Activated naive CD4-positive, alpha-beta T cell treated with anti-CD3 and anti-CD28 coated beads, Interleukin-2, amount 50 U/mL, for 16 hours (primary cell): ENCODE data around the gene CIT.

Source experiments
- DNase-seq: peaks from one replicate; pipeline ENCODE4 v3.0.0-alpha.2; 2020

CIT gene

GRCh38 chr12:119857041-119857591 lies 20.0 kb downstream of the CIT start:
- no peak for DNase-seq

DNA sequence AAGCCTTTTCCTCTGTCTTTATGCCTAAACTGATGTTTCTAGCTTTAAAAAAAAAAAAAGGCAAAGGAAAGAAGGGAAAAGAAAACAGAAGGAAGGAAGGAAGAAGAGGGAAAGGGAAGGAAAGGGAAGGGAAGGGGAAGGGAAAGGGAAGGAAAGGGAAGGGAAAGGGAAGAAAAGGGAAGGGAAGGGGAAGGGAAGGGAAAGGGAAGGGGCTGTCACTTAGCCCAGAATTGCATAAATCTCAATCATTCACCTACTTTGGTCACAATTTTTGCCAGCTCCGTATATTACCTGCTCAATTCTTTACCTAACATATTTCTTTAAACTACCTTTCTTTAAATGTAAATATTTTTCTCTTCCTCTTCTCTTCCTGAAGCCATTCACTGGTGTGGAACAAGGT lies 26.8 kb downstream of the CIT start:
- no peak for DNase-seq

DNA sequence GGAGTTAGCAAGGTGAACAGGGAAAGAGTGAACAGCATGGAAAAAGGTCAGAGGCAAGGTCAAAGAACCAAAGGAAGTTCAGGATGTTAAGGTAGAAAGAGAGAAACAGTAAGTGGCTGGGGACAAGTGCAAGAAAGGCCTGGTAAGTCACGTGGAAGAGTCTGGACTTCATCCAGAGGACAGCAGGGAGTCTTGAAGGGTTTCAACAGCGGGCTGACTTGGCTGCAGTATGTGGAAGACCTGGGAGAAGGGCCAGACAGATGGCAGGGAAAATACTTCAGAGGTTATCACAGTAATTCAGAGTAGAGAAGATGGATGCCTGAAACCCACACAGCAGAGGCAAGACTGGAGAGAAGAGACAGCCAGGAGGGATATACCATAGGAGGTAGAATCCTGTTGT lies 34.0 kb downstream of the CIT start:
- no peak for DNase-seq

- DNase-seq: no peak
Measured at GRCh38 chr12:119842380-119842779, 34.7 kb downstream of the CIT start.

GRCh38 chr12:119841433-119842210 lies 35.5 kb downstream of the CIT start:
- no peak for DNase-seq

GRCh38 chr12:119840582-119840981 lies 36.5 kb downstream of the CIT start:
- DNase-seq: no peak

GRCh38 chr12:119840168-119840567 lies 37.0 kb downstream of the CIT start:
- DNase-seq: no peak

- DNase-seq: no peak
Measured at GRCh38 chr12:119838826-119839600, 38.1 kb downstream of the CIT start.

- DNase-seq: no peak
Measured at GRCh38 chr12:119836781-119837180, 40.3 kb downstream of the CIT start.

GRCh38 chr12:119835068-119835467 lies 42.1 kb downstream of the CIT start:
- no peak for DNase-seq

DNA sequence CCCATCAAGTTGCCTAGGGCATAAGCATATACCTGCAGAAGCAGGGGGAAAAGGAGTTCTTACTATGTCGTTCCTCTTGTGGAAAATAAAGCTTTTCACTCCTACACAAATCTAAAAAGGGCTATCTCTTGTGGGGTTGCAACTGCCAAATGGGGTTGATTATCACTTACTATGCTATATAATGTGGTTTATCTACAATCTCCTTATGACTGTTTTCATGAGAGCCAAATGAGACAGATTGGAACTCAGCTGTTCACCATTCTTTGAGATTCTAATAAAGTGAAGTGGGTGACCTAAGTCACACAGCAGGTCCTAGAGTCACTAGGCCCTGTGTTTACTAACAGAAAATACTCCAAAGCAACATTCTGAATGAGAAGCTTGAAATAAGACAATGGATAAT lies 47.7 kb downstream of the CIT start:
- DNase-seq: no peak

GRCh38 chr12:119828300-119828699 lies 48.8 kb downstream of the CIT start:
- DNase-seq: no peak

DNA sequence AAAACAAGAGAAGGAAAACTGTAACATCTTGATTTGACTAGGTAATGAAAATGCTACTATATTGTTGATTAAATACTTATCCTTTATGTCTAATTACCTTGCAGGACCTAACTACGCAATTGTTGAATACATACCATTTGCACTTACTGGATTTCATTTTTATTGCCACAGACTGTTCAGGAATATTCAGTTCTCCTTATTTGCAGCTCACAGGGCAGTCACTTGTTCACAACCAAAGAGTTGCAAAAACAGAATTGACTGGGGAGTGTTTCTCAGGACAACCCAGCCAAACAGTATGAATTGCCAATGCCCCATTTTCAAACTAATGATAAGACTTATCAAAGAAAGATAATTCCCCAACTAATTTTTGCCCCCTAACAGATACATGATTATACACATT lies 49.4 kb downstream of the CIT start:
- DNase-seq: no peak

DNA sequence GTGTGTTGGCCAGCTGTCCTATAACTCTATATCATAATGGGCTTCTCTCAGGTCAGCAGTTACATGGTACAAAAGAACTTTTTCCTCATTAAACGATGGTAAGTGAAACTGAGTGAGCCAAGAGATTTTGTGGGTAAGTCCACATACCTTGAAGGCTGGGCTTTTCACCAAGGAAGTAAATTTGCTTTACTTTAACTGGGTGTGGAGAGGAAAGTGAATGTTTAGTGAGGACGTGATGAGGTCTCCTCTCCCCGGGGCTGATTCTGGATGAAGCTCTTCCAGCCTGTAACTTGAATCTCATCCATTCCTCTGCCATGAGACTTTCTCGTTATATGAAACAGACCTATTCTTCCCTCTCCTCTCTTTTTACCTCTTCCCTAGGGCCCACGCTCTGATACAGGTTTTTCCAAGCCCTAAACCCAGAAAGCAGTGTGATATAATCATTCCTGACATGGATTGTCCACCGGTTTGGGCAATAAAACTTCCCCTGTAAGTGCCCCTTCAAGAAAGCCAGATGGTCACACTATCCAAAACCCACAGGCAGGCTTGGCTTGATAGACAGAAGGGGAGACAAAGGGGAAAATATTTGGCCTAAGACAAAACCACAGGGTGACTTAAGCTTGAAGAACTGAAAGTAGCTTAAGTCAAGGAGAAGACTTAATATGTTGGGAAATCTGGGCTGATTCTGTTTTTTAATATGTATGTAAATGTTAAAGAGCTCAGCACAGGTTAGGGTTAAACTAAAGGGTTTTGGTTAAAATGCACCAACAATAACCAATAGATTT lies 50.3 kb downstream of the CIT start:
- no peak for DNase-seq

DNA sequence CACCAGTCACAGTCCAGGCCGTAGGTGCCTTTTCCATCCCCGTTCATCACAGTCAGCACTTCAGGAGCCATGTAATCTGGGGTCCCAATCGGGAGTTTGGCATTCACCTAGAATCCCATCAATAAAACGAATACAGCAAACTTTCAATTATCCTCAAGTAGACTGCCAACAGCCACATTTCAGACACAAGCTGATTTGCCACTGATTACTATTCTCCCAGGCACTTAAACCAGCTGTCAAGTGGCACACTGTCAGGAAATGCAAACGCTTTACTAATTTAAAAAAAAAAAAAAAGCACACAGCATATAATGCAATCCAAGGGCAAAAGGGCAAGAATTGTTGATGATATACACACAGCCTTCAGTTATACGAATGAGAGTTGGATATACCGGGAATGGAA lies 51.9 kb downstream of the CIT start:
- no peak for DNase-seq

DNA sequence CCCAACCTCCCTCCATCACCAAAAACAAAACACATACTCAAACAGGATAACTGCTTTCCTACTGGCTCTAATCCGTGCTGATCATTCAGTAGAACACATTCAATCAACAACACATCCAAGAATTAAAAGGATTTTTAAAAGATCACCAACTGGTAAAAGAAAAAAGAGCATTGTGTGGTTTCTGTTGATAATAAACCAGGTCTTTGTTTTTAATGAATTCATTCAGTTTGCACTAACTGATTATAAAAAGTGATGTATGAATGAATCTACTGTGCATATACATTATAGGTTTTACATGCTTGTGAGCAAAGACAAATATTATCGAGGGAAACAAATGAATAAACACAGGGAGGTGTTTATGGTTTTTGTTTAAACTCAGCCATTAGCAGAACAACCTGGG lies 55.1 kb downstream of the CIT start:
- DNase-seq: no peak

DNA sequence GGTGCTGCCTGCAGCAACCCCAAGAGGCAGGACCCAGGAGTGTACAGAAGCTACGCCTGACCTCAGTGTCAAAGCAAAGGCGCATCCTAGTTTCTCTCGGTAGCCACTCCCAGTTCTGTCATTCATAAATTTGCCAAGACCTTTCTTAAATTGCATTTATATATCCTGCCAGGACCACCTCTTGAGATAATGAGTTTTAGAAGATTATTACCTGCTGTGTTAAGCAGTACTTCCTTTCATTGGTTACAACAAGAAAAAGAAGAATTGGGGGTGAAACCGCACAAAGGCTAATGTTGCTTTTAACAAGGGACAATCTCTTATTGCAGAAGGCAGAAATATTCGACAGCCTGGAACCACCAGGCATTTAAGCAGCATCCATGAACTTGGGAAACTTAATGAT lies 57.8 kb downstream of the CIT start:
- no peak for DNase-seq

- no peak for DNase-seq
Measured at GRCh38 chr12:119817546-119818343, 59.4 kb downstream of the CIT start.

DNA sequence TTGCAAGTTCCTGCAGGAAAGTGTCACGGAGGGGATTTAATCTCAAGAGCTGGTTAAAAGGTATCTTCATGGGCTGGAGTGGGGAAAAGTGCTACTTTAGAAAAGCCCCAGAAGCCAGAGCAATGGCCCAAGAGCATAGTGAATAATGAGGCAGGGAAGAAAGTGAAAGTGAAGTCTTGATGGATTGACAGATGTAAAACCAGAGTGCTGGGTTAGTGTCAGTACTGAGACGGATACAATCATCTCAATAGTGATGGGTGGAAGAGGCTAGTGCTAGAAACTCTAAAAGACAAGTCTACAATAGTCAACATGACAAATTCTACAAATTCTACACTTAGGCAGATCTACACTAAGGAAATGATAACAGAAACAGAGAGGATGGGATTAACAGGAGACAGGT lies 68.1 kb downstream of the CIT start:
- DNase-seq: no peak

GRCh38 chr12:119808441-119808840 lies 68.7 kb downstream of the CIT start:
- no peak for DNase-seq

DNA sequence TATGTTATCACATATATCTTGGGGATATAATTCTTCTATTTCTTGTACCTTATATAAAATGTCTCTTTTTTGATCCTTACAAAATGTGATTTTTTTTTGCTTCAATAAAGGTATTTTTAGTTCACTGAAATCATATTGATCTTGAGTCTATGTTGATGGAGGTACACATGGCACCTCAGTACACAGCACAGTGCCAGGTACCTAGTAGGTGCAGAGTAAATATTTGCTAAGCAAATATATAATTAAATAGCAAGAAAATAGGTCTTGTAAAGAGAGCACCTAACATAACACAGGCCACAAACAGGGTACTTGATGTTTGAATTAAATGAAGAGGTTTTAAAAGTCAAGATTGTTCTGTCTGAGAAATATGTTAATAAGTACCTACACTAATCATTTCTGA lies 69.7 kb downstream of the CIT start:
- no peak for DNase-seq

GRCh38 chr12:119804011-119804641 lies 73.0 kb downstream of the CIT start:
- no peak for DNase-seq
